Endothelial cell of umbilical vein (primary cell): ENCODE measurements around the gene CACNA1C. TPM values are rescaled to one million over a fixed set of nuclear protein-coding genes. Genes with fewer than 3 reads are reported as not detected.

Source experiments
- BruUV-seq: library from RNA; stranded (reverse); fragments of 400-500 nt; replicated peaks from 2 replicates; lab custom pipeline; 2021; lab: Mats Ljungman, UMichigan
- CTCF ChIA-PET: fragments of 300-600, 350-600 bp; sonication (Branson Sonifier 250); formaldehyde crosslinking; loops from one replicate; lab custom pipeline; 2021; ENCODE audit warnings: antibody characterized with exemption, inconsistent platforms; lab: Charles Lee
- POLR2A ChIA-PET: fragments of 300-600, 350-600 bp; sonication (Branson Sonifier 250); formaldehyde crosslinking; loops from one replicate; lab custom pipeline; 2021; ENCODE audit warnings: antibody characterized with exemption, inconsistent platforms; lab: Charles Lee
- DNase-seq: peaks from one replicate; pipeline ENCODE4 v3.0.0-alpha.2; 2011; ENCODE audit warnings: low read depth, low spot score
- FAIRE-seq: peaks from 2 replicates; lab custom pipeline; 2011; peaks lifted over from hg19 to GRCh38; lab: Jason Lieb, UNC
- H2AFZ ChIP-seq: 2 replicates; pipeline ENCODE4 v1.6.0; 2012; ENCODE audit warnings: low read depth, low read length, control low read depth, inconsistent platforms
- H3K27ac ChIP-seq: 2 replicates; pipeline ENCODE4 v1.5.1; 2011; ENCODE audit warnings: low read depth, mild to moderate bottlenecking, control low read depth, low read length, moderate library complexity; ENCODE audit not compliant: insufficient read depth
- H3K27me3 ChIP-seq, 2 experiments: 2 replicates each; pipeline versions ENCODE4 v1.6.0 to v1.6.1; 2011; ENCODE audit warnings: low read length in 2 of 2, mixed read lengths in 1 of 2; ENCODE audit not compliant: control insufficient read depth in 2 of 2, insufficient read depth in 2 of 2
- H3K36me3 ChIP-seq, 2 experiments: 2 replicates in 1 of 2; 3 replicates in 1 of 2; pipeline ENCODE4 v1.5.1; 2011; ENCODE audit warnings: low read length in 2 of 2, mild to moderate bottlenecking in 1 of 2, moderate library complexity in 1 of 2; ENCODE audit not compliant: control insufficient read depth in 2 of 2, insufficient read depth in 2 of 2; ENCODE audit errors: extremely low read depth in 1 of 2
- H3K4me1 ChIP-seq: 3 replicates; pipeline ENCODE4 v1.5.1; 2011; ENCODE audit warnings: mild to moderate bottlenecking, low read length; ENCODE audit not compliant: control insufficient read depth, insufficient read depth; ENCODE audit errors: extremely low read depth
- H3K4me2 ChIP-seq: 2 replicates; pipeline ENCODE4 v1.6.1; 2011; ENCODE audit warnings: low read length, control low read depth, mixed read lengths; ENCODE audit not compliant: insufficient read depth
- H3K4me3 ChIP-seq, 3 experiments: fragments of 200-600 bp in 1 of 3; sonication (generic), shearing (Covaris generic) in 1 of 3; replicated peaks in 1 of 3; 2 replicates each; pipeline ENCODE4 v1.5.1; 2011 to 2016; ENCODE audit warnings: control low read depth in 3 of 3, low read length in 3 of 3, mild to moderate bottlenecking in 2 of 3, inconsistent platforms in 1 of 3, low read depth in 1 of 3, moderate library complexity in 1 of 3; ENCODE audit not compliant: insufficient read depth in 1 of 3
- H3K79me2 ChIP-seq: 2 replicates; pipeline ENCODE4 v1.6.0; 2012; ENCODE audit warnings: low read length, inconsistent platforms; ENCODE audit not compliant: control insufficient read depth, insufficient read depth
- H3K9ac ChIP-seq: replicated peaks from 2 replicates; pipeline ENCODE3; 2011; ENCODE audit warnings: low read length, control low read depth; ENCODE audit not compliant: insufficient read depth; ENCODE audit errors: extremely low read depth
- H3K9me1 ChIP-seq: replicated peaks from 3 replicates; pipeline ENCODE4 v1.6.0; 2011; ENCODE audit warnings: mild to moderate bottlenecking, low read length; ENCODE audit not compliant: control insufficient read depth, insufficient read depth; ENCODE audit errors: extremely low read depth
- H3K9me3 ChIP-seq: replicated peaks from 2 replicates; pipeline ENCODE4 v1.5.1; 2012; ENCODE audit warnings: low read length, inconsistent platforms; ENCODE audit not compliant: control insufficient read depth, insufficient read depth
- H4K20me1 ChIP-seq: replicated peaks from 2 replicates; pipeline ENCODE3; 2011; ENCODE audit warnings: mild to moderate bottlenecking, low read length; ENCODE audit not compliant: control insufficient read depth, insufficient read depth; ENCODE audit errors: extremely low read depth
- CTCF ChIP-seq, 2 donors: IDR thresholded peaks; 1 replicate in 1 of 2; 2 replicates in 1 of 2; pipeline ENCODE4 v1.5.1; 2011; ENCODE audit warnings: low read length in 2 of 2, mild to moderate bottlenecking in 2 of 2, moderate library complexity in 2 of 2, control low read depth in 1 of 2, inconsistent platforms in 1 of 2, low read depth in 1 of 2; ENCODE audit not compliant: insufficient read depth in 1 of 2; ENCODE audit errors: extremely low read depth in 1 of 2
- EZH2 ChIP-seq: IDR thresholded peaks from 2 replicates; pipeline ENCODE4 v1.6.1; 2012; ENCODE audit warnings: borderline replicate concordance, low read depth, mild to moderate bottlenecking, moderate library complexity, low read length, inconsistent platforms; ENCODE audit not compliant: severe bottlenecking
- FOS ChIP-seq: IDR thresholded peaks from 2 replicates; pipeline ENCODE4 v1.6.1; 2011; ENCODE audit warnings: mild to moderate bottlenecking, low read length, moderate library complexity, borderline replicate concordance; ENCODE audit not compliant: insufficient read depth
- GATA2 ChIP-seq: IDR thresholded peaks from 2 replicates; pipeline ENCODE4 v1.7.0; 2011; ENCODE audit warnings: low read depth, mild to moderate bottlenecking, moderate library complexity, mixed read lengths, low read length; ENCODE audit not compliant: insufficient read length, insufficient read depth
- JUN ChIP-seq: IDR thresholded peaks from 2 replicates; pipeline ENCODE4 v1.6.1; 2011; ENCODE audit warnings: borderline replicate concordance, low read depth; ENCODE audit not compliant: insufficient read length, insufficient read depth
- MAX ChIP-seq: IDR thresholded peaks from 2 replicates; pipeline ENCODE4 v1.6.1; 2011; ENCODE audit not compliant: insufficient read depth, insufficient read length
- MYC ChIP-seq: IDR thresholded peaks from one replicate; pipeline ENCODE4 v1.6.1; 2011; ENCODE audit warnings: mild to moderate bottlenecking, low read depth, low read length
- POLR2A ChIP-seq: IDR thresholded peaks from 2 replicates; pipeline ENCODE4 v1.6.1; 2012; ENCODE audit warnings: low read depth, mild to moderate bottlenecking, control low read depth, low read length
- POLR2AphosphoS5 ChIP-seq: IDR thresholded peaks from 2 replicates; pipeline ENCODE4 v1.6.1; 2012; ENCODE audit warnings: low read depth, mild to moderate bottlenecking, control low read depth, low read length, moderate library complexity; ENCODE audit not compliant: insufficient read depth
- dilution Hi-C: fragments of 300-500 bp; cut with MboI; formaldehyde crosslinking; loops from one replicate; pipeline ENCODE4 v1.15.0; 2019; ENCODE audit warnings: low sequenced_read_pairs; ENCODE audit not compliant: extremely low pct_ligation_motif_present
- intact Hi-C: fragments of 100-400 bp; cut with micrococcal nuclease; formaldehyde crosslinking; loops from one replicate; pipeline ENCODE4 v1.10.0; 2022
- polyA plus RNA-seq, 4 experiments: library from polyadenylated mRNA; depleted of rRNA in 3 of 4; stranded (reverse) in 3 of 4; unstranded in 1 of 4; fragments of >200 nt; gene quantifications; 2 replicates each; pipeline versions ENCODE4 v1.2.1 to v1.2.3, GENCODE V29; 2011 to 2012; ENCODE audit warnings: missing spikeins in 1 of 4
- total RNA-seq: library from RNA; stranded (reverse); gene quantifications from 2 replicates; pipeline ENCODE4 v1.2.3, GENCODE V29; 2021

The CACNA1C gene
- total and polyA plus RNA-seq, 2 donors (not counting 3 experiments of a cell fraction or from before 2014, with no cell fraction given): not detected

- H3K27ac ChIP-seq: no peak overlapping the region
- intact Hi-C loops: no loop called here
- POLR2A ChIA-PET: no interaction called here
- FAIRE-seq (no peak), DNase-seq (no peak)
- TF ChIP-seq JUN (no peak), FOS (no peak), POLR2A (no peak), EZH2 (no peak), GATA2 (no peak), POLR2AphosphoS5 (no peak), CTCF (IDR thresholded peaks at IDR 0.05; ENCODE audit: extremely low read depth in 1 of 2, insufficient read depth in 1 of 2, low read depth in 1 of 2, low read length in 2 of 2) (no peak), MYC (no peak), MAX (no peak)
- no peak overlapping the region for H3K4me2 ChIP-seq
- CTCF ChIA-PET: no interaction called here
- no peaks in the 10 kb centered on the region for H3K9me3 ChIP-seq
- dilution Hi-C loops: no loop called here
- no peaks in the 10 kb centered on the region for H3K79me2 ChIP-seq
- H3K9ac ChIP-seq: no peak overlapping the region
- no peaks in the 10 kb centered on the region for H3K36me3 ChIP-seq
- BruUV-seq: no TSS peak
- H4K20me1 ChIP-seq: no peaks in the 10 kb centered on the region
- H3K9me1 ChIP-seq: no peaks in the 10 kb centered on the region
- no peaks in the 10 kb centered on the region for H3K27me3 ChIP-seq
- H3K4me1 ChIP-seq: no peaks in the 10 kb centered on the region
- H3K4me3 ChIP-seq: no peak overlapping the region
- no peak overlapping the region for H2AFZ ChIP-seq
Observed at GRCh38 chr12:2307550-2307949, 254.8 kb downstream of the CACNA1C start.
